GM12891 (cell line): ENCODE data around the gene CPVL.

Experiments used
- DNase-seq: peaks from one replicate; pipeline ENCODE4 v3.0.0; 2011; ENCODE audit warnings: low spot score; ENCODE audit not compliant: insufficient read length
- FAIRE-seq: peaks from 2 replicates; lab custom pipeline; 2011; peaks lifted over from hg19 to GRCh38; lab: Jason Lieb, UNC
- PAX5 ChIP-seq: IDR thresholded peaks from 2 replicates; pipeline ENCODE4 v1.6.1; 2011; ENCODE audit warnings: low read length, moderate library complexity, mild to moderate bottlenecking; ENCODE audit not compliant: insufficient read depth, severe bottlenecking
- POLR2A ChIP-seq: IDR thresholded peaks from 2 replicates; pipeline ENCODE4 v1.6.1; 2011; ENCODE audit warnings: low read depth, low read length, control low read depth
- POLR2AphosphoS5 ChIP-seq: IDR thresholded peaks from 2 replicates; pipeline ENCODE4 v1.6.1; 2011; ENCODE audit warnings: low read depth, low read length, control low read depth
- POU2F2 ChIP-seq: IDR thresholded peaks from 2 replicates; pipeline ENCODE4 v1.6.1; 2011; ENCODE audit warnings: low read depth, mild to moderate bottlenecking, control low read depth, low read length, moderate library complexity
- SPI1 ChIP-seq: IDR thresholded peaks from 2 replicates; pipeline ENCODE4 v1.6.1; 2011; ENCODE audit warnings: low read depth, low read length, control low read depth
- TAF1 ChIP-seq: IDR thresholded peaks from 2 replicates; pipeline ENCODE4 v1.6.1; 2011; ENCODE audit warnings: low read depth, low read length, control low read depth

CPVL gene

GRCh38 chr7:29009947-29010346 is 136.4 kb downstream of the CPVL start:
- no peak for FAIRE-seq
- no peak for DNase-seq
- no peak for TF ChIP-seq POU2F2
- TF ChIP-seq SPI1, result no peak
- no peak for TF ChIP-seq POLR2AphosphoS5
- TF ChIP-seq POLR2A, result no peak
- no peak for TF ChIP-seq TAF1
- no peak for TF ChIP-seq PAX5

- FAIRE-seq (no peak), DNase-seq (no peak)
- TF ChIP-seq SPI1, result no peak
- no peak for TF ChIP-seq PAX5
- TF ChIP-seq POLR2AphosphoS5, result no peak
- no peak for TF ChIP-seq POLR2A
- TF ChIP-seq POU2F2, result no peak
- no peak for TF ChIP-seq TAF1
These were observed 137.7 kb downstream of the CPVL start for GRCh38 chr7:29008590-29008989.

- no peak for FAIRE-seq
- TF ChIP-seq PAX5 (no peak), POU2F2 (no peak), POLR2AphosphoS5 (no peak), TAF1 (no peak)
- DNase-seq, result no peak
These were observed 139.2 kb downstream of the CPVL start for GRCh38 chr7:29007127-29007526.

- DNase-seq, result no peak
- TF ChIP-seq PAX5 (no peak), POLR2AphosphoS5 (no peak), POU2F2 (no peak), POLR2A (no peak), SPI1 (no peak), TAF1 (no peak)
- FAIRE-seq, result no peak
These were observed 140.5 kb downstream of the CPVL start for GRCh38 chr7:29005829-29006228.

- FAIRE-seq (no peak), DNase-seq (no peak)
- TF ChIP-seq POU2F2, result no peak
- no peak for TF ChIP-seq SPI1
- TF ChIP-seq PAX5, result no peak
- no peak for TF ChIP-seq POLR2A
- TF ChIP-seq POLR2AphosphoS5, result no peak
- no peak for TF ChIP-seq TAF1
These were observed 140.9 kb downstream of the CPVL start for GRCh38 chr7:29005406-29005805.

GRCh38 chr7:29003703-29004102 is 142.6 kb downstream of the CPVL start:
- TF ChIP-seq TAF1 (no peak), POLR2AphosphoS5 (no peak), PAX5 (no peak), POLR2A (no peak), POU2F2 (no peak), SPI1 (no peak)
- no peak for FAIRE-seq
- no peak for DNase-seq

GRCh38 chr7:29000717-29001076 is 145.6 kb downstream of the CPVL start:
- TF ChIP-seq POLR2A, result no peak
- TF ChIP-seq POU2F2, result no peak
- DNase-seq (no peak), FAIRE-seq (no peak)

GRCh38 chr7:28999895-29000716 is 146.2 kb downstream of the CPVL start:
- TF ChIP-seq TAF1 (no peak), SPI1 (no peak), POLR2AphosphoS5 (no peak), POU2F2 (no peak), POLR2A (no peak), PAX5 (no peak)
- no peak for FAIRE-seq

GRCh38 chr7:28999427-28999826 is 146.9 kb downstream of the CPVL start:
- no peak for FAIRE-seq
- TF ChIP-seq POU2F2 (no peak), POLR2AphosphoS5 (no peak), SPI1 (no peak), POLR2A (no peak), PAX5 (no peak), TAF1 (no peak)

More at GRCh38 chr7:28999895-29000716, 146.2 kb downstream of the CPVL start:
- DNase-seq, result no peak

GRCh38 chr7:28998105-28998504 is 148.2 kb downstream of the CPVL start:
- FAIRE-seq (no peak), DNase-seq (no peak)
- TF ChIP-seq POLR2A (no peak), SPI1 (no peak), POLR2AphosphoS5 (no peak), TAF1 (no peak)

More at GRCh38 chr7:28999427-28999826, 146.9 kb downstream of the CPVL start:
- no peak for DNase-seq

- FAIRE-seq, result no peak
- DNase-seq, result no peak
These were observed 149.5 kb downstream of the CPVL start for GRCh38 chr7:28996836-28997235.

More at GRCh38 chr7:28996836-28997235, 149.5 kb downstream of the CPVL start:
- TF ChIP-seq POU2F2 (no peak), SPI1 (no peak), POLR2A (no peak), TAF1 (no peak), PAX5 (no peak), POLR2AphosphoS5 (no peak)
